Endothelial cell (in vitro differentiated cells): Measurements from ENCODE around the gene ARVCF. TPM values are rescaled to one million over a fixed set of nuclear protein-coding genes. Genes with fewer than 3 reads are reported as not detected.

Experiments used
- DNase-seq: peaks from one replicate; pipeline ENCODE4 v3.0.0; 2021; ENCODE audit warnings: low spot score
- H3K27ac Mint-ChIP-seq: one replicate; pipeline ENCODE4 v1.8.0; 2021; ENCODE audit warnings: mixed read lengths, inconsistent platforms; ENCODE audit not compliant: unreplicated experiment
- H3K27me3 Mint-ChIP-seq: one replicate; pipeline ENCODE4 v1.8.0; 2021; ENCODE audit warnings: mild to moderate bottlenecking, moderate library complexity, mixed read lengths, inconsistent platforms; ENCODE audit not compliant: unreplicated experiment
- H3K36me3 Mint-ChIP-seq: one replicate; pipeline ENCODE4 v1.8.0; 2021; ENCODE audit warnings: mild to moderate bottlenecking, low read depth, mixed read lengths, inconsistent platforms; ENCODE audit not compliant: unreplicated experiment
- H3K4me1 Mint-ChIP-seq: one replicate; pipeline ENCODE4 v1.8.0; 2021; ENCODE audit warnings: mild to moderate bottlenecking, mixed read lengths, inconsistent platforms; ENCODE audit not compliant: unreplicated experiment
- H3K4me3 Mint-ChIP-seq: one replicate; pipeline ENCODE4 v1.8.0; 2021; ENCODE audit warnings: mild to moderate bottlenecking, mixed read lengths, inconsistent platforms; ENCODE audit not compliant: unreplicated experiment
- H3K9me3 Mint-ChIP-seq: one replicate; pipeline ENCODE4 v1.8.0; 2021; ENCODE audit warnings: mixed read lengths, inconsistent platforms; ENCODE audit not compliant: unreplicated experiment
- total RNA-seq: library from RNA; stranded (reverse); fragmentation: NEBNext Ultra II Directional; extraction: Animal tissue kit (Norgen Biotek cat#: 25700); gene quantifications from one replicate; pipeline ENCODE4 v1.2.1, GENCODE V29; 2021; ENCODE audit not compliant: unreplicated experiment
- TF ChIP-seq, protein P1 (sequence below): fragments of 200-600 bp; sonication (generic); IDR thresholded peaks from one replicate; pipeline ENCODE4 v1.5.0; 2021; ENCODE audit warnings: antibody characterized with exemption; ENCODE audit not compliant: unreplicated experiment

The ARVCF gene
- total RNA-seq, 1 donor from 2014 or later: 67.3 TPM

DNA sequence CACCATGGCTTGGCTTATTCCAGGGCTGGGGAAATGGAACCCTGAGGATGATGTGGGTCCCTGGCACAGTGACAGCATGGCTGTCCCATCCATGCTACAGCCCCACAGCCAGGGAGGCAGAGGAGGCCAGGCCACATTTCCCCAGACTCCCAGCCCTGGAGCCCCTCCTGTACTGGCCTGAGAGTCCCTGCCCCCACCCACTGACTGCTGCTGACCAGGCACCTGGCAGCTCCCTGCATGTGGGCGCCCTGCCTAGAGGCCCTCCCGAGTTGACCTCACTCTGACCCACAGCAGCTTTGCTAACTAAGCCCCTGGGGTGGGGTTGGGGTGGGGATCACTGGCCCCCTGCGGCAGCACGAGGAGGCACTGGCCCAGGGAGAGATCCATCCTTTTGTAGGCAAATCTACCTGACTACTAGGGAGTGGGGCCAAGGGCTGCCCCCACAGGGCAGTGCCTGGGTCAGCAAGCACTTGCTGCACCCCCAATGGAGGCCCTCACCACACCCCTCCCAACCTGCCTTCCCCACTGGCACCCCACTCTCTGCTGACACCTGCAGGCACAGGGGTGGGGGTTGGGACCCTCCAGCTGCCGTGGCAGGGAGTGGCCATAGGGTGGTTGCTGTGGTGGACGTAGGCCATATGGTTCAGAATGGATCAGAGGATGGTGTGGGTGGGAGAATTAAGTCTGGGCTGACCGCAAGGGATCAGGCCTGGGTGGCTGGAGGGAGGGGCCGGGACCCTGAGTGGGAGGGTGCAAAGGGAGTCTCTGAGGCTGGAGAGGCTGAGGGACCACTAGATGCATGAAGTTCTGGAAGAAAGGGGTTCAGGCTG lies 17.4 kb downstream of the ARVCF start:
- DNase-seq: no peak
- H3K27me3 Mint-ChIP-seq: peaks cover 17% of the 10 kb centered on the region
- peaks cover 7% of the 10 kb centered on the region for H3K36me3 Mint-ChIP-seq
- H3K4me1 Mint-ChIP-seq: peaks cover 11% of the 10 kb centered on the region
- peaks cover 6% of the 10 kb centered on the region for H3K9me3 Mint-ChIP-seq
- no peak overlapping the region for H3K27ac Mint-ChIP-seq
- TF ChIP-seq, protein P1, sequence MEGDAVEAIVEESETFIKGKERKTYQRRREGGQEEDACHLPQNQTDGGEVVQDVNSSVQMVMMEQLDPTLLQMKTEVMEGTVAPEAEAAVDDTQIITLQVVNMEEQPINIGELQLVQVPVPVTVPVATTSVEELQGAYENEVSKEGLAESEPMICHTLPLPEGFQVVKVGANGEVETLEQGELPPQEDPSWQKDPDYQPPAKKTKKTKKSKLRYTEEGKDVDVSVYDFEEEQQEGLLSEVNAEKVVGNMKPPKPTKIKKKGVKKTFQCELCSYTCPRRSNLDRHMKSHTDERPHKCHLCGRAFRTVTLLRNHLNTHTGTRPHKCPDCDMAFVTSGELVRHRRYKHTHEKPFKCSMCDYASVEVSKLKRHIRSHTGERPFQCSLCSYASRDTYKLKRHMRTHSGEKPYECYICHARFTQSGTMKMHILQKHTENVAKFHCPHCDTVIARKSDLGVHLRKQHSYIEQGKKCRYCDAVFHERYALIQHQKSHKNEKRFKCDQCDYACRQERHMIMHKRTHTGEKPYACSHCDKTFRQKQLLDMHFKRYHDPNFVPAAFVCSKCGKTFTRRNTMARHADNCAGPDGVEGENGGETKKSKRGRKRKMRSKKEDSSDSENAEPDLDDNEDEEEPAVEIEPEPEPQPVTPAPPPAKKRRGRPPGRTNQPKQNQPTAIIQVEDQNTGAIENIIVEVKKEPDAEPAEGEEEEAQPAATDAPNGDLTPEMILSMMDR: no peak
- no peak overlapping the region for H3K4me3 Mint-ChIP-seq

DNA sequence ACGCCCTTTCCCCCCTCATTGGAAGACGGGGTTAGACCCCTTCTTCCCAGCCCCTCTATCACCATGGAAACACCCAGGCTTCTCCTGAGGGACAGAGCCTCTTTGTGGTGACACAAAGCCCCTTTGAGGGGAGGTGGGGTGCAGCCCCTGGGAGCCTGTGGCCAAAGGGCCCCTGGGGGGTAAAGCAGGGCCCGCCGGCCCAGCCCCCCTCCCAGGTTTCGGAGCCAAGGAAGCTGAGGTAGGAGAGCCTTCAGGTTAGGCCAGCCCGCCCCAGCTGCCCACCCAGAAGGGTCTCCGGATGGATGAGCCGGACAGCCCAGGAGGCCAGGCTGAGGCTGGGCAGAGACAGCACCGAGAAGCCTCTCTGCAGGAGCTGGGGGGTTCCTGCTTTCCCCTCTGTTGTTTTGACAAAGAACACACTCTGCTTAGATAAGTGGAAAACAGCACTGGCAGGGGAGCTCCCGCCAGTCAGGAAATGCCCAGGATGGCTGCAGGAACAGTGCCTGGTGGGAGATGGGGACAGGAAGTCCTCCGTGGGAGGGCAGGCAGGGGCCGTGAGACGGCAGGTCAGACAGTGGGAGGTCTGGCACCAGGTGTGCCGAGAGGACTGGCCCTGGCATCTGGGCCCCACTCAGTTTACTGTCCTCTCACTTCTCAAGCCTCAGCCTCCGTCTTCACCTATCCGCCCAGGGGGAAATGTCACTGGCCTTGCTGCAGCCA lies 18.2 kb downstream of the ARVCF start:
- H3K27me3 Mint-ChIP-seq: peaks cover 17% of the 10 kb centered on the region
- H3K9me3 Mint-ChIP-seq: peaks cover under 1% of the 10 kb centered on the region
- TF ChIP-seq, protein P1: no peak
- peaks cover 4% of the 10 kb centered on the region for H3K36me3 Mint-ChIP-seq
- H3K4me3 Mint-ChIP-seq: no peak overlapping the region
- H3K27ac Mint-ChIP-seq: peak overlapping the region; percentile 57
- H3K4me1 Mint-ChIP-seq: peaks cover 11% of the 10 kb centered on the region
- DNase-seq: no peak

DNA sequence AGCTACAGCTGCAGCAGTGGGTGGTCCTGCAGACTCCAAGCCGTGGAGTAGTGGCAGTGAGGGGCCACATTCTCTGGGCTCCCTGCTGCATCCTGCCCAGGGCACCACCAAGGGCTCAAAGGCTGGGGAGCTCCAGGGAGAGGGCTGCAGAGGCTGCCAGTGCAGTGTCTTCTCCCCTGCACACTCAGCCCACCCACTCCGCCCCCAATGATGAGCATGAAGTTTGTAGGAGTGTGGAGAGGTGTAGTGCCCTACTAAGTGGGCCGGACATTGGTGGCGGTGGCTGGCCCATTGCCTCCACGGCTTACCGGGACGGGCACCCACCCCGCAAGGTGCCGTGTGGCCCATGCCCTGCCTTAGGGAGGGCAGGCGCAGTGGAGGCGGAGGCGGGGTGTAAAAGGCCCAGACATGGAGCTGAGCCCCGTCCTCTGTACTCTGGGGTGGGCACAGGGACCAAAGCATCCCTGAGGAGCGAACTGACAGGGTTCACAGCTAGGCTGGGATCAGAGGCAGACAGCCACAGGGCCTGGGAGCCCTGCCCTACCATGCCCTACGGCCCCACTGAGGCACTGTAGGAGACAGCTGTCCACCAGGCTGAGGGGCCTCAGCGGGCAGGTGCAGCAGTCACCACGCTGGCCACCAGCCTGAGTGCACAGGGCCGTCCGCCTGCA lies 18.9 kb downstream of the ARVCF start:
- peaks cover 4% of the 10 kb centered on the region for H3K36me3 Mint-ChIP-seq
- no peak overlapping the region for H3K27ac Mint-ChIP-seq
- H3K9me3 Mint-ChIP-seq: no peaks in the 10 kb centered on the region
- TF ChIP-seq, protein P1: no peak
- H3K4me3 Mint-ChIP-seq: no peak overlapping the region
- peaks cover 14% of the 10 kb centered on the region for H3K27me3 Mint-ChIP-seq
- DNase-seq: no peak
- H3K4me1 Mint-ChIP-seq: peaks cover 11% of the 10 kb centered on the region

DNA sequence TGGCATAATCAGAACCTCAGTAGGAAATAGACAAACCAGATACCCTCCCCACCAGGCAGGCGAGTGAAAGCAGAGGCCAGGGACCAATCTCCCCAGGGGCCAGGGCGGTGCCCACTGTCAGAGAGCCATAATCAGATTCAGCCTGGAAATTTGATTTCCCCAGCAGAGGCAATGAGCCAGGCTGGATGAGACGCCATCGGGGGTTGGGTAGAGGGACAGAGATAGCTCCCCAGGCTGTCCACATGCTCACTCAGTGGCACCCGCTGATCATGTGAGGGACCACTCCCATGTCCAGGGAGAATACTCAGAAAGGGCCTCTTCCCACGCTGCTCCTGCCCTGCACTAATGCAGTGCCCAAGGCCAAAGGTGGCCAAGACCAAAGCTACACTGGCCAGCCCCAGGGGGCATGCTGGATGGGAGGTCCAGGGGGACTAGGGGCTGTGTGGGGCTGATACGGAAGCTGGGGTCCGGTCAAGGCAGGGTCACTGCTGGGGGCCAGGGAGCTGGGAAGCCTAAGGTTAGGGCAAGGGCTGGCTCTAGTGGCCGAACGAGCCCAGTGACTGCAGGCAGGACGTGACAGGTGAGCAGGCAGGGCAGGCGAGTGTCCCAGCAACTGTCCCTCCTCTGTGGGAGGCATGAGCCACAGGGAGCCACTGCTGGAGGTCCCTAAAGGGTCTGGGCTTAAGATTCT lies 19.8 kb downstream of the ARVCF start:
- H3K36me3 Mint-ChIP-seq: peaks cover 3% of the 10 kb centered on the region
- H3K4me1 Mint-ChIP-seq: peaks cover 6% of the 10 kb centered on the region
- H3K4me3 Mint-ChIP-seq: no peak overlapping the region
- DNase-seq: no peak
- TF ChIP-seq, protein P1: no peak
- no peaks in the 10 kb centered on the region for H3K9me3 Mint-ChIP-seq
- H3K27me3 Mint-ChIP-seq: peaks cover 11% of the 10 kb centered on the region
- H3K27ac Mint-ChIP-seq: peak overlapping the region; percentile 52
